HG03159 (cell line): ENCODE measurements around the gene SERGEF.

Experiments
- ATAC-seq: cut with Tn5 transposase; IDR thresholded peaks from one replicate; pipeline ENCODE4 v1.9.1; 2021; ENCODE audit warnings: mild to moderate bottlenecking, moderate library complexity; ENCODE audit not compliant: unreplicated experiment

The SERGEF gene

GRCh38 chr11:17774232-17775034 is 238.4 kb downstream of the SERGEF start:
- ATAC-seq, result no peak

GRCh38 chr11:17773674-17774073 is 239.2 kb downstream of the SERGEF start:
- ATAC-seq, result no peak

- no peak for ATAC-seq
Observed at GRCh38 chr11:17772704-17773600, 239.9 kb downstream of the SERGEF start.

- no peak for ATAC-seq
Observed at GRCh38 chr11:17771841-17772401, 240.9 kb downstream of the SERGEF start.

GRCh38 chr11:17771415-17771814 is 241.4 kb downstream of the SERGEF start:
- no peak for ATAC-seq

GRCh38 chr11:17770917-17771316 is 241.9 kb downstream of the SERGEF start:
- ATAC-seq, result no peak

GRCh38 chr11:17770048-17770652 is 242.7 kb downstream of the SERGEF start:
- ATAC-seq, result no peak

GRCh38 chr11:17769218-17769617 is 243.6 kb downstream of the SERGEF start:
- no peak for ATAC-seq

GRCh38 chr11:17768547-17768946 is 244.3 kb downstream of the SERGEF start:
- no peak for ATAC-seq

GRCh38 chr11:17767914-17768313 is 244.9 kb downstream of the SERGEF start:
- no peak for ATAC-seq

- no peak for ATAC-seq
Observed at GRCh38 chr11:17767301-17767885, 245.5 kb downstream of the SERGEF start.

GRCh38 chr11:17766590-17766989 is 246.3 kb downstream of the SERGEF start:
- no peak for ATAC-seq

GRCh38 chr11:17766073-17766359 is 246.8 kb downstream of the SERGEF start:
- no peak for ATAC-seq

- ATAC-seq, result no peak
Observed at GRCh38 chr11:17765356-17766072, 247.3 kb downstream of the SERGEF start.

- no peak for ATAC-seq
Observed at GRCh38 chr11:17764446-17765218, 248.2 kb downstream of the SERGEF start.

GRCh38 chr11:17763703-17764102 is 249.1 kb downstream of the SERGEF start:
- no peak for ATAC-seq

- no peak for ATAC-seq
Observed at GRCh38 chr11:17763244-17763643, 249.6 kb downstream of the SERGEF start.

GRCh38 chr11:17762309-17762974 is 250.4 kb downstream of the SERGEF start:
- no peak for ATAC-seq
